Kidney epithelial cell (primary cell): ENCODE measurements around the gene DPYD. TPM values are rescaled to one million over a fixed set of nuclear protein-coding genes. Genes with fewer than 3 reads are reported as not detected.

ENCODE experiments used
- DNase-seq: peaks from one replicate; pipeline ENCODE4 v3.0.0-alpha.2; 2010; ENCODE audit warnings: low read depth
- H3K27me3 ChIP-seq: 2 replicates; pipeline ENCODE4 v1.6.0; 2011; ENCODE audit warnings: low read length; ENCODE audit not compliant: control insufficient read depth, insufficient read depth
- H3K36me3 ChIP-seq: 2 replicates; pipeline ENCODE4 v1.5.1; 2011; ENCODE audit warnings: low read length; ENCODE audit not compliant: control insufficient read depth, insufficient read depth
- H3K4me3 ChIP-seq: 2 replicates; pipeline ENCODE4 v1.5.1; 2011; ENCODE audit warnings: low read depth, mild to moderate bottlenecking, control low read depth, low read length
- total RNA-seq: library from RNA; depleted of rRNA; stranded (reverse); fragments of >200 nt; gene quantifications from 2 replicates; pipeline ENCODE4 v1.2.3, GENCODE V29; 2015
- TF ChIP-seq, protein P1 (sequence below): IDR thresholded peaks from 2 replicates; pipeline ENCODE4 v1.5.1; 2011; ENCODE audit warnings: mild to moderate bottlenecking, moderate library complexity, low read length, control low read depth, inconsistent platforms; ENCODE audit not compliant: insufficient read depth, poor library complexity, severe bottlenecking

The DPYD gene
- total RNA-seq, 1 donor from 2014 or later: 1.6 TPM

DNA sequence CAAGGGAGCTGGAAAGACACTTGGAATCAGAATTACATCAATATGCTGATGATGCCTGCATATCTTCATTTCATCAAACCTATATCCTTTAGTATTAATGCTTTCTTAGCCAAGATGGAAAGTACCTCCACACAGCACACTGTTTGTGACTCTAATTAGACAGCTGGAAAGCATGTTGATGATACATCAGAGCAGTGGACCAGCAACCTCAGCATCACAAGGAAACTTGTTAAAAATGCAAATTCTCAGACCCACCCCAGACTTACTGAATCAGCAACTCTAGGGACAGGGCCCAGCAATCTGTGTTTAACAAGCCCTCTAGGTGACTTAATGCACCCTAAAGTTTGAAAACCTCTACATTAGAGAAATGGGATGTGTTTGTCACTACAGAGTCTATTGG, 332.1 kb downstream of the DPYD start:
- TF ChIP-seq, protein P1, sequence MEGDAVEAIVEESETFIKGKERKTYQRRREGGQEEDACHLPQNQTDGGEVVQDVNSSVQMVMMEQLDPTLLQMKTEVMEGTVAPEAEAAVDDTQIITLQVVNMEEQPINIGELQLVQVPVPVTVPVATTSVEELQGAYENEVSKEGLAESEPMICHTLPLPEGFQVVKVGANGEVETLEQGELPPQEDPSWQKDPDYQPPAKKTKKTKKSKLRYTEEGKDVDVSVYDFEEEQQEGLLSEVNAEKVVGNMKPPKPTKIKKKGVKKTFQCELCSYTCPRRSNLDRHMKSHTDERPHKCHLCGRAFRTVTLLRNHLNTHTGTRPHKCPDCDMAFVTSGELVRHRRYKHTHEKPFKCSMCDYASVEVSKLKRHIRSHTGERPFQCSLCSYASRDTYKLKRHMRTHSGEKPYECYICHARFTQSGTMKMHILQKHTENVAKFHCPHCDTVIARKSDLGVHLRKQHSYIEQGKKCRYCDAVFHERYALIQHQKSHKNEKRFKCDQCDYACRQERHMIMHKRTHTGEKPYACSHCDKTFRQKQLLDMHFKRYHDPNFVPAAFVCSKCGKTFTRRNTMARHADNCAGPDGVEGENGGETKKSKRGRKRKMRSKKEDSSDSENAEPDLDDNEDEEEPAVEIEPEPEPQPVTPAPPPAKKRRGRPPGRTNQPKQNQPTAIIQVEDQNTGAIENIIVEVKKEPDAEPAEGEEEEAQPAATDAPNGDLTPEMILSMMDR: no peak
- H3K36me3 ChIP-seq: no peaks in the 10 kb centered on the region
- no peak for DNase-seq
- no peak overlapping the region for H3K4me3 ChIP-seq
- H3K27me3 ChIP-seq: no peaks in the 10 kb centered on the region

GRCh38 chr1:97581614-97582051, 339.2 kb downstream of the DPYD start:
- H3K36me3 ChIP-seq: no peaks in the 10 kb centered on the region
- DNase-seq: no peak
- no peaks in the 10 kb centered on the region for H3K27me3 ChIP-seq
- H3K4me3 ChIP-seq: no peak overlapping the region
- TF ChIP-seq, protein P1: no peak

DNA sequence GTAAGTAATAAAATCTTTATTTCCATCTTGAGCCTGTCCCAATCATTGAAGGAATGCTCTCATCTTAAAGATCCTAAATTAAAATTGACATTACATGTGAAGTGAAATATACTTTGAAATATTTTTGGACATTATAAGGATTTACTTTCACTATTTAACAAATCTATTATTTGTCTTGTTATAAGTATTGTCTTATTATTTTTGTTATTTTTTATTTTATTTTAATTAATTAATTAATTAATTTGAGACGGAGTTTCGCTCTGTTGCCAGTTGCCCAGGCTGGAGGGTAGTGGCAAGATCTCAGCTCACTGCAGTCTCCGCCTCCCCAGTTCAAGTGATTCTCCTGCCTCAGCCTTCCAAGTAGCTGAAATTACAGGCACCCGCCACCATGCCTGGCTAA, 343.2 kb downstream of the DPYD start:
- no peak for DNase-seq
- TF ChIP-seq, protein P1: no peak
- no peak overlapping the region for H3K4me3 ChIP-seq
- no peaks in the 10 kb centered on the region for H3K36me3 ChIP-seq
- H3K27me3 ChIP-seq: no peaks in the 10 kb centered on the region

- no peak for DNase-seq
- Histone ChIP-seq H3K27me3 (no peaks in the 10 kb centered on the region), H3K36me3 (no peaks in the 10 kb centered on the region), H3K4me3 (no peak overlapping the region)
- TF ChIP-seq, protein P1: no peak
These were observed 347.3 kb downstream of the DPYD start for GRCh38 chr1:97573553-97573952.

GRCh38 chr1:97572561-97572960, 348.3 kb downstream of the DPYD start:
- DNase-seq: no peak
- no peak overlapping the region for H3K4me3 ChIP-seq
- H3K36me3 ChIP-seq: no peaks in the 10 kb centered on the region
- TF ChIP-seq, protein P1: no peak
- H3K27me3 ChIP-seq: no peaks in the 10 kb centered on the region

DNA sequence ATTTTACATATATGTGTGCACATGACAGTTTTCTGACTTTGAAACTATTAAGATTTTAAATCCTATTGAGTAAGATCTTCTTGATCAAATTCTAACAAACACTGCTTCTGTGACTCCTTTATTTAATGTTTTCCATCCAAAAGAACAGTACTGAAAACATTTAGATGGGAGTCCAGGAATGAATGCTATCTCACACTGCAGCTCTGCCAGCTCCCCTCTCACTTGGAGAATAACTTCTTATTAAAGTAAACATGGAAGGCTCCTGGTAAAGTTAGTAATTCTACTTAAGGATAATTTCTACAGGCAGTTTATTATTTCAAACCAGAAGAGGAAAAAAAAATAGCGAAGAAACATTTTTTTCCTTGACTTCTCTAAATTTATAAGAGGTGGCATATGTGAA, 349.1 kb downstream of the DPYD start:
- Histone ChIP-seq H3K36me3 (no peaks in the 10 kb centered on the region), H3K27me3 (no peaks in the 10 kb centered on the region), H3K4me3 (no peak overlapping the region)
- TF ChIP-seq, protein P1: no peak
- DNase-seq: no peak
